Body of pancreas (tissue), 4 donors: ENCODE results near the gene TENM3. TPM values are rescaled to one million over a fixed set of nuclear protein-coding genes. Genes with fewer than 3 reads are reported as not detected.

ENCODE experiments used
- ATAC-seq: fragments of 150-250 bp; one replicate; pipeline ENCODE4 v1.9.1; 2016
- DNase-seq, 4 donors: peaks; one replicate each; pipeline ENCODE4 v3.0.0-alpha.2; 2019
- H3K27ac ChIP-seq, 4 donors: fragments of 200-600 bp; sonication (generic); 1 replicate in 3 of 4; 2 replicates in 1 of 4; pipeline versions ENCODE4 v1.5.1 to v1.6.1; 2016 to 2019; ENCODE audit warnings: mild to moderate bottlenecking in 1 of 4, mixed read lengths in 1 of 4, moderate library complexity in 1 of 4
- H3K27me3 ChIP-seq, 2 donors: fragments of 200-600 bp; sonication (generic); one replicate each; pipeline ENCODE4 v1.6.0; 2016; ENCODE audit warnings: mild to moderate bottlenecking in 1 of 2
- H3K36me3 ChIP-seq, 2 donors: fragments of 200-600 bp; sonication (generic); replicated peaks in 1 of 2; 2 replicates each; pipeline ENCODE4 v1.5.1; 2016; ENCODE audit warnings: low read depth in 2 of 2; ENCODE audit not compliant: insufficient read depth in 1 of 2
- H3K4me1 ChIP-seq: fragments of 200-600 bp; sonication (generic); one replicate; pipeline ENCODE4 v1.6.0; 2016
- H3K4me3 ChIP-seq, 2 donors: fragments of 200-600 bp; sonication (generic); 1 replicate in 1 of 2; 2 replicates in 1 of 2; pipeline ENCODE4 v1.5.1; 2016 to 2019
- H3K9me3 ChIP-seq, 3 donors: fragments of 200-600 bp; sonication (generic); 1 replicate in 2 of 3; 2 replicates in 1 of 3; pipeline ENCODE4 v1.5.1; 2016
- CTCF ChIP-seq, 7 experiments: fragments of 450-650 bp in 4 of 7; fragments of 200-600 bp in 3 of 7; sonication (generic) in 3 of 7; IDR thresholded peaks; one replicate each; pipeline ENCODE4 v1.5.1; 2016 to 2019; ENCODE audit warnings: antibody characterized with exemption in 7 of 7
- POLR2A ChIP-seq, 3 donors: fragments of 450-650 bp; IDR thresholded peaks; one replicate each; pipeline ENCODE4 v1.6.1; 2016; ENCODE audit warnings: antibody characterized with exemption in 3 of 3, mild to moderate bottlenecking in 2 of 3
- WGBS, 2 donors: methylation state at CpG; one replicate each; pipeline ENCODE4 v1.1.5; 2017; 5-methylcytosine and 5-hydroxymethylcytosine counted together
- intact Hi-C: fragments of 100-400 bp; cut with DNase I; formaldehyde crosslinking; loops from one replicate; pipeline ENCODE4 v1.15.1; 2023
- total RNA-seq, 2 donors: library from RNA; depleted of rRNA; stranded (reverse); fragments of >200 nt; gene quantifications; one replicate each; pipeline ENCODE4 v1.1.0, GENCODE V29; 2016

The TENM3 gene
- total RNA-seq, 2 donors from 2014 or later, result 2.3 to 9.6 TPM

GRCh38 chr4:182756161-182756690 lies 513.0 kb downstream of the TENM3 start:
- Histone ChIP-seq H3K9me3 (no peaks in the 10 kb centered on the region), H3K27ac (no peak overlapping the region), H3K4me3 (no peak overlapping the region), H3K36me3 (no peaks in the 10 kb centered on the region), H3K27me3 (no peaks in the 10 kb centered on the region), H3K4me1 (no peaks in the 10 kb centered on the region)
- 85 to 95% methylated on average over 6 of the region's 6 CpGs for WGBS, 2 donors
- intact Hi-C loops, result no loop called here
- no peak for DNase-seq
- ATAC-seq, result no peak
- TF ChIP-seq CTCF (IDR thresholded peaks at IDR 0.05) (no peak), POLR2A (IDR thresholded peaks at IDR 0.05) (no peak)

- intact Hi-C loops, result no loop called here
- no peak for DNase-seq
- Histone ChIP-seq H3K4me1 (no peaks in the 10 kb centered on the region), H3K36me3 (no peaks in the 10 kb centered on the region), H3K27me3 (no peaks in the 10 kb centered on the region), H3K4me3 (no peak overlapping the region), H3K9me3 (no peaks in the 10 kb centered on the region), H3K27ac (no peak overlapping the region)
- ATAC-seq, result no peak
- no peak for TF ChIP-seq CTCF (IDR thresholded peaks at IDR 0.05)
- no peak for TF ChIP-seq POLR2A (IDR thresholded peaks at IDR 0.05)
- 76 to 83% methylated on average over 12 of the region's 12 CpGs for WGBS, 2 donors
Measured at GRCh38 chr4:182758273-182758672, 515.1 kb downstream of the TENM3 start.

- Histone ChIP-seq H3K4me3 (no peak overlapping the region), H3K9me3 (no peaks in the 10 kb centered on the region), H3K27me3 (no peaks in the 10 kb centered on the region), H3K36me3 (no peaks in the 10 kb centered on the region), H3K4me1 (no peaks in the 10 kb centered on the region), H3K27ac (no peak overlapping the region)
- no peak for TF ChIP-seq CTCF (IDR thresholded peaks at IDR 0.05)
- no peak for TF ChIP-seq POLR2A (IDR thresholded peaks at IDR 0.05)
- intact Hi-C loops, result no loop called here
- DNase-seq, result no peak
- no peak for ATAC-seq
- 80 to 83% methylated on average over 6 of the region's 6 CpGs for WGBS, 2 donors
Measured at GRCh38 chr4:182760551-182761043, 517.4 kb downstream of the TENM3 start.

- no peak overlapping the region for H3K4me3 ChIP-seq
- no peak for ATAC-seq
- H3K9me3 ChIP-seq, result no peaks in the 10 kb centered on the region
- no peak for DNase-seq
- intact Hi-C loops, result no loop called here
- H3K36me3 ChIP-seq, result no peaks in the 10 kb centered on the region
- no peak overlapping the region for H3K27ac ChIP-seq
- WGBS, 2 donors, result 52 to 61% methylated on average over 4 of the region's 4 CpGs
- no peaks in the 10 kb centered on the region for H3K27me3 ChIP-seq
- no peak for TF ChIP-seq POLR2A (IDR thresholded peaks at IDR 0.05)
- TF ChIP-seq CTCF (IDR thresholded peaks at IDR 0.05), result no peak
- no peaks in the 10 kb centered on the region for H3K4me1 ChIP-seq
Measured at GRCh38 chr4:182764137-182764536, 520.9 kb downstream of the TENM3 start.

GRCh38 chr4:182764642-182765041 lies 521.4 kb downstream of the TENM3 start:
- Histone ChIP-seq H3K27ac (no peak overlapping the region), H3K9me3 (no peaks in the 10 kb centered on the region), H3K4me3 (no peak overlapping the region), H3K27me3 (no peaks in the 10 kb centered on the region), H3K36me3 (no peaks in the 10 kb centered on the region), H3K4me1 (no peaks in the 10 kb centered on the region)
- TF ChIP-seq CTCF (IDR thresholded peaks at IDR 0.05) (no peak), POLR2A (IDR thresholded peaks at IDR 0.05) (no peak)
- intact Hi-C loops, result no loop called here
- DNase-seq (no peak), ATAC-seq (no peak)
- WGBS, 2 donors, result 82 to 89% methylated on average over 8 of the region's 8 CpGs
